Ovary (tissue), 3 donors: Measurements from ENCODE around the gene PCDHA11.

ENCODE experiments used
- CTCF ChIP-seq, 3 donors: fragments of 450-650 bp in 2 of 3; fragments of 200-600 bp in 1 of 3; IDR thresholded peaks; one replicate each; pipeline versions ENCODE4 v1.5.1 to v1.8.0; 2016 to 2022; ENCODE audit warnings: antibody characterized with exemption in 3 of 3, mild to moderate bottlenecking in 1 of 3
- POLR2A ChIP-seq: fragments of 450-650 bp; IDR thresholded peaks from one replicate; pipeline ENCODE4 v1.6.1; 2017; ENCODE audit warnings: antibody characterized with exemption, mild to moderate bottlenecking, moderate library complexity
- donor health status: DM: no; HTN: no; CAD: no.

- TF ChIP-seq CTCF (IDR thresholded peaks at IDR 0.05) (no peak), POLR2A (no peak)
These were observed 13.8 kb downstream of the PCDHA11 start for GRCh38 chr5:140882591-140882899.
